ENCODE measurements around the gene MAPK8IP1.
A peak's percentile ranks its signal among the peaks of the same experiment; 100 is the strongest.

MAPK8IP1 gene

DNA sequence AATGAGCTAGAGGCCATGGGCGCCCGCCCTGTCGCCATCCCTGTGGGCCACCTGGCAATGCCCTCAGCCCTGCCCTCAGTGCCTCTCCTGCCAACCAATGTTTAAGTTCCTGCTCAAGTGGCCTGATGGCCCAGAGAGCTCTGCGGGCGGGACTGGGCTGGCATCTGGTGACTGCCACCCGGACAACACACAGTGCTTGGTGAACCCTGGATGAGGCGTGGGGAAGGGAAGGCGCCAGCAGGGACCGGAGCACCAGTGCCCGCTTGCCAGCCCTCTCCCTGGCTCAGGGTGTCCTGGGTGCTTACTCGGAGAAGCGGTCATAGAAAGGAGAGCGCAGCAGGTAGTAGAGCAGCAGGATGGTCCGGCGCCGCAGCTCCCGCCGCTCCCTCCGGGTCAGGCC is 28.1 kb downstream of the MAPK8IP1 start:
- no peak for DNase-seq

DNA sequence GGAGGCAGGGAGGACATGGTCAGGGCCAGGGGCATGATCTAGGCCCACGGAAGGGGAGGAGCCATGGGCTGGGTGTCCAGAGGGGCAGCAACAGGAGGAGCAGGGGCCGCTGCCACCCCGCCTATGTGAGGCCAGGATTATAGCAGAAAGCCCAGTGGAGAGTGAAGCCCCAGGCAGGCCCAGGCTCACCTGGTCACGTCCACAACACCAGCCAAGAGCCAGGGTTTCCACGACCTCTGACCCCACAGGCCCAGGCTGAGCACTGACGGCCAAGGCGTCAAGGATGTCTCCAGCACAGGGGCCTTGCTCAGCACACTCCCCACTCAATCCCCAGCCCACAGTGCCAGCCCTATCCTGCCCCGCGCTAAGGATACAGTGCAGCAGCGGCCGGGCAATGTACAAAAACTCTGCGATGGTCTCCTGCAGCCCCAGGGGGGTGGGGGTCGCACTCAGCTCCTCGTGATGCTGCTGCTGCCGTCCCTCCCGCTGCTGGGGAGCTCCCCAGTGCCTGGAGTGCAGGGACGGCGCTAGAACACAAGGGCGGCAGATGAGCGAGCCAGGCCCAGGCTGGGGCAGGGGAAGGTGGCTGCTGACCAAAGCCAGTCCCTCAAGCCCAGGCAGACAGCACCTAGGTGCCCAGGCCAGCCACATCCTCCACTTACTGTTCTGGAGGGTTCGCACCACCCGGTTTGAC is 28.6 kb downstream of the MAPK8IP1 start:
- DNase-seq: no peak

DNA sequence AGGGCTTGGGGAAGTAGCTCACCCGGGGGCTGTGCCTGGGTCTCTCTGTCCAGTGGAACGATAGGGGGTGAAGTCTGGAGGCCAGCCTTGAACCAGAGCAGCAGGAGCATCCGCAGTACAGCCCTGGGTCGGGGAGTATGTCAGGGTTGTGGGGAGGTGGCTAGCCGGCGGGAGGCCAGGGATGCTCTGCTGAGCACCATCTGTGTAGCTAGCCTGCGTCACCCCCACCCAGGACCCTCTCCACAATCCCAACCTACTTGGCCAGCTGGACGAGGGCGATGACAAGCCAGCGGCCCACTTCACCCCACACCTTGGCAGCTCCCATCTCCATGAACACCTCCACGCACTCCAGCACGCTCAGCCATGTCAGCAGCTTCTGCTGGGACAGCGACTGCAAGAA is 30.0 kb downstream of the MAPK8IP1 start:
- no peak for DNase-seq

DNA sequence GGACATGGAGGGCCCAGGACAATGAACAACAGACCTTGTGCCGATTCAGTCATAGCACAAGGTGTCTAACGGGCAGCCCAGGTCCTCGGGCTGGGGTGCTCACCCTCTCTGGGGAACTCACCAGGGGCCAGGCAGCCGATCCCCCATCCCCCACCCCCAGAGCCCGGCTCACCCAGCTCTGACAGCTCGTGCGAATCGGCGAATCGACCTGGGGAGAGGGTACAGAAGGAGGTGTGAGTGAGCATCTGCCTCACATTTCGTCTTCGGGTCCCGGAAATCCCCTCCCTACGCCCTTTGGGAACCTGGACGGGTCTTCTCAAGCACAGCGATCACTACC is 31.8 kb downstream of the MAPK8IP1 start:
- no peak for DNase-seq

DNA sequence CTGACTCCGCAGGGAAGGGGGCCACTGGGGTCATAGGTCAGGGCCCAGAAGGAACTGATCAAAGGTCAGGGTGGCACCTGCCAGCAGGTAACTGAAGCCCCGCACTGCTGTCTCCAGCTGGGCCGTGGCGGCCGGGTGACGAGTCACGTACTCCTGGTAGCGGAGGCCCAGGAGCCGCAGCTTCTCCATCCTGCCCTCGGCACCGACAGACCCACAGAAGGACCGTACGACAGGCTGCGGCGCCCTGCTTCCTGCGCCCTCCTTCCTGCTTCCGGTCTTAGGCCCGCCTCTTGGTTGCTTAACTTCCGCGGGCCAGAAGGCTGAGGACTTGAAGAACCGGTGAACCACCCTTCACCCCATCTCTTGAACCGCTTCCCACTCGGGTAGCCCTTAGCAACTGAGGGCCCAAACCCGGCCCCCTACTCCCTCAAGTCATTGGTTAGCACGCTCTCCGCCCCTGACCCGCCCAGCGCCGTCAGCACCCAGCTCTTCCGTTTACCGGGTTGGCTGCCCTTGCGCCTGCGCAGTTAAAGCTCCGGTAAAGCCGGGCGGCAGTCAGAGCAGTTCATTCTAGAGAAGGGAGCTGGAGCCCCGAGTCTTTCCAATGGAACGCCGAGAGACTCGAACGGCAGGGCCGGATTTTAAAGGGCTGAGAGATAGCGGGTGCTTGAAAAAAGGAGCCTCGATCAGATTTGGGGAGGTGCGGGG is 32.3 kb downstream of the MAPK8IP1 start, which contains the start of gene PEX16:
Gene PEX16, minus strand, starts transcription at position 255 of the 708 bp plus-strand sequence. Its CDS starts 66 bp downstream, at position 189.
- DNase-seq: peak; percentile 93

DNA sequence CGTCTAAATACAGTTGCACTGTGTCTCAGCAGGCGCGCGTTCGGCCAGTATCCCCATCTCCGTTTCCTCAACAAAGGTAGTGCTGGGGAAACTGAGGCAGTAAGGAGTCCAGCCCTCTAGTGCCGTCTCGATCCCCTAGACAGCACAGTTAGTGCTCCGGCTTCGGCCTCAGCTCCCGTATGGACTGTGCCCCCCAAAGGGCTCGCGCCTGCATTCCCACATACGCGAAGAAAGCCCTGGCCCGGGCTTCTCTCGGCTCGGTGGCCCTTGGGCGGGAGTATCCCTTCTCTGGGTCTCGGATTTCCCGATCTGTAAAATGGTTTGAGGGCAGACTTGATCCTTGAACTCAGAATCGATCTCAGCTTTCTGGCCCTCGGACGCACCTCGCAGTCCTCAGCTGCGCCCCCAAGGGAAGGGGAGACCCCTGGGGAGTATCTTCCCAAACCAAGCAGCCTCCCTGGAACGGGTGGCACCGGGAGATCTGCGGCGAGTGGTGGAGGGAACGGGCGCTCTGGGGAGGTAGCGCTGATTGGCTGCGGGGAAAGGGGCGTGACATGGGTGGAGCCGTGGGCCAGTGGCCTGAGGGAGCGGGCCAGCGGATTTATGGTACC is 33.0 kb downstream of the MAPK8IP1 start:
- peak; percentile 42 for DNase-seq

DNA sequence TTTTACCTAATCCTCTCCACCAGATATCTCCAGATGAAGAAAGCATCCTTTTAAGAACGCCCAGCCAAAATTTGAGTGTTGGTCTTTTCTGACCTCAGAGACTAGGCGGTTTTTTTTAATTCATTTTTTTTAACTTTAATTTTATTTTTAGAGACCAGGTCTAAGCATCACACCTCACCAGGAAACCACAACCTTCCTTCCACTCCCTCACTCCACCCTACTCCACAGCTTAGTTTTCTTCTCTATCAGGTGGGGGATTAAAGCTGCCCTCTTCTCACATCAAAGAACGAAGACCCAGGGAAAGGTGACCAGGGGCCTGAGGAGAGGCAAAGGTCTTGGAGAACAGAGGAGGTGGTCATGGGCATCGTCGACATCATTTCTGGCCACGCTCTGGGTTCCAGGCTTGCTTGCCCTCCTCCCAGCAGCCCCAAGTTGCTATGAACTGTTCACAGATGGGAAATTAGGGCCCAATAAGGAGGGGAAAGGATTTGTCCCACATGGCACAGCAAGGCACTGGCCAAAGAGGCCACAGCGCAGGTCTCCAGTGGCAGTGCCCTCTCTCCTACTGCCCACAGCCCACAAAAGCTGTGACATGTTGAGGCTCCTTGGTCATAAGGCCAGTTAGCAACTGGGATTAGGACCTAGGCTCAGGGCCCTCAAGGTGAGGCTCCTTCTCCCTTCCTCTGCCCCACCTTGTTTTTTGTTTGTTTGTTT is 33.7 kb downstream of the MAPK8IP1 start:
- DNase-seq: no peak

DNA sequence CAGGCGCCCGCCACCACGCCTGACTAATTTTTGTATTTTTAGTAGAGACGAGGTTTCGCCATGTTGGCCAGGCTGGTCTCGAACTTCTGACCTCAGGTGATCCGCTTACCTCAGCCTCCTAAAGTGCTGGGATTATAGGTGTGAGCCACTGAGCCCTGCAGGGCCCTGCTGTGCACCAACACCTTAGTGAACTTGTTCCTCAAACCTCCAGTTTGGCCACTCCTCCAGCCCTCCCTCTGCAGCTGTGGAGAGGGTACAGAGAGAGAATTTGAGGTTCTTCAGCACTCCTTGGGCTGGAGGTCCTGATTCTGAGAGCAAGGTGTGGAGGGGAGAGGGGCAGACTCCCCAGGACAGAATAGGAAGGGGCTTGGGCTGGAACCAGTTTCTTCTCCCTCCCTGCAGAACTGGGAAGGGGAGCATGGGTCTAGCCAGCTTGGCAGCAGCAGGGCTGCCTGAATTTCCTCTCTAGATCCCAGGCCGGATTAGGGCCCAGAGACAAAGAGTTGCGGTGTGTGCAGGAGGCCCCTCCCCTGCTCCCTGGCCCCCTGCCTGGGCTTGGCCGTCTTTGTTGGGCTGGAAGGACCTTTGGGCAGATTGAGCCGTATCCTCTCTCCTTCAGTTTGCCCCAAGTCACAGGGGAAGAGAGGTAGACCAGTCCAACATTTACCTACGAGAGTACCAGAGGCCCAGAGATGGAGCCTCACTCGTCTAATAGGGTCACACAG is 34.5 kb downstream of the MAPK8IP1 start:
- no peak for DNase-seq

DNA sequence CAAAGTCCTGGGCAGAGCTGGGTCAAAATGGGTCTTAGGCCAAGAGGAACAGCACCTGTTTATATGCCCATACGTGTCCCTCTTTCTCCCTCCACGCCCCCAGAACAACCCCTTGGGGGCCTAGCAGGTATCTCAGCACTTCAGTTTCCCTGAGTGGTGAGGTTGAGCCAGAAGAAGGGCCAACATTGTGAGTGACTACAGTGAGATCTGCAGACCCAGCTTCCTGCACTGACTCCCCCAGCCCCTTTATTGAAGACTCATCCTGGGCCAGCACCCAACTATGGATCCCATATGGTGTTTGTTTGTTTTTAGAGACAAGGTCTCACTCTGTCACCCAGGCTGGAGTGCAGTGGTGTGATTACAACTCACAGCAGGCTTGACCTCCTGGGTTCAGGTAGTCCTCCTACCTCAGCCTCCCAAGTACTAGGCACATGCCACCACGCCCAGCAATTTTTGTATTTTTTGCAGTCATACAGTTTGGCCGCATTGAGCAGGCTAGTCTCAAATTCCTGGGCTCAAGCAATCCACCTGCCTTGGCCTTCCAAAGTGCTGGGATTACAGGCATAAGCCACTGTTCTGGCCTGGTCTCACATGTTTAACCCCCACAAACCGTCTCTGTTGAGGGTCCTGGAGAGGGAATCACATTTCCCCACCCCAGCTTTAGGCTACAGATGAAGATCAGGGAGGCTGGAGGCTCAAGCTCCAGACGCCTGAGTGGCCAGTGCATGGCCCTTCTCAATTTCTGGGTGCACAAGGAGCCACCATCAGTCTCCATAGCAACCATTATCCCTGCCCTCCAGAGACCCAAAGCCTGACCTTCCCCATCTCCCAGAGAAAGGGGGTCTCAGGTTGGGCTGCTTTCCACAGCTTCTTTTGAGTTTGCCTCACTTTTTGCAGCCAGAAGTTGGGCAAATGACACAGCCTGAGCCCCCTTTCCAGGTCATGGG is 35.4 kb downstream of the MAPK8IP1 start:
- no peak for DNase-seq

DNA sequence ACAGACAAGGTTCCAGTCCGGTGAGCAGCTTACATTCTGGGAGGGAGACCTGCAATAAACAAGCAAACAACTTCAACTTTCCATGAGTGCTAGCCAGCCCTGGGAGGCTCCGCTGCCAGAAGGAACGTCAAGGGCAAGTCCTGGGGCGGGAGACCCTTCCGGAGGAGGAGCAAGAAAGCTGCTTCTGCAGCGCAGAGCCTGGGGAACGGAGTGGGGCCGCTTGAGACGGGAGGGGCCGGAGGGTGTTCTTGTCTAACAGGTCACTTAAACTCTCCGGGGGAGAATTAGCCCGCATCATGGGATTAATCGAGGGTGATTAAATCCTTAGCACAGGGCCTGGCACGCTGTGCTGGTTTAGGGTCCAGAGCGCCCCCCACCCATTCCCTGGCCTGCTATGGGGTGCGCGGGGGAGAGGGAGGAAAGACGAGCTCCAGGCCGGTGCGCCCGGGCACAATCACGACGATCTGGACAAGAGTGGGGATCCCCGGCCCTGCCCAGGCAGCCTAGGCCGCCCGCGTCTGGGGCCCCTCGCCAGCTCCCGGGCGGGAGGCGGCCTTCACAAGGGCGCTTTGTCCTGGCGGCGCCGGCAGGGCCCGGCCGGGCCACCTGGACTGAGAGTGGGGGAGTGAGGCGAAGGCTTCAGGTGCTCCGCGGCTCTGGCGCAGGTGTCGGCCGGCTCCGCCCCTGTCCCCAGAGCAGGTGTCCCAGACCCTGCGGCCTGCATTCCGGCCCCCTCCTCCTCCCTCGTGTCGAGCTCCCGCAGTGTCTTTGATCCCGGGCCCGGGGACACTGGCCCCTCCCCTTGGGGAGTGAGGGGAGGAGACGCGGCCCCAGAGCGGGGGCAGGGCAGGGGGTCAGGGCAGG is 36.3 kb downstream of the MAPK8IP1 start:
- DNase-seq: peak; percentile 81

DNA sequence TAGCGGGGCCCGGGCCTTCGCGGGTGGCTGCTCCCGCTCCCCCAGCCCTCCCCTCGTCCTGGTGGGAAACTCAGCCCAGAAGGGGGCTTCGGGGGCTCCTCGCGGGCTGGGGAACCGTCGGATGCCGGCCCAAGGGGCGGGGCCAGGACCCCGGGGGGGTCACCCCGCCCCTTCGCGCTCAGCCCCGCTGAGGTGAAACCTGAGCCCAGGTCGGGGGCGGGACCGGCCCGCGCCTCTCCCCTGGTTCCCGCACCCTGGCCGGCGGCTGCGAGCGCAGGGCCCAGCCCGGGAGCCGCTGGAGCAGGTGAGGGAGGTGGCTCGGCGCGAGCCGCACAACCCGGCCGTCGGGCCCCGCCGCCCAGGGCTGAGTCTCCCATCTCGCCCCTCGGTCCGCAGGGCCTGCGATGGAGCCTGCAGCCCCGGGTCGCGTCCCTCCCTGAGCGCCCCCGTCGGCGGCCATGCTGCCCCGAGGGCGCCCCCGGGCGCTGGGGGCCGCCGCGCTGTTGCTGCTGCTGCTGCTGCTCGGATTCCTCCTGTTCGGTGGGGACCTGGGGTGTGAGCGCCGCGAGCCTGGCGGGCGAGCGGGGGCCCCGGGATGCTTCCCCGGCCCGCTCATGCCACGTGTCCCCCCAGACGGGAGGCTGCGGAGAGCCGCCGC is 37.1 kb downstream of the MAPK8IP1 start, which contains the start of gene LARGE2:
Gene LARGE2, plus strand, starts transcription at position 232 of the 658 bp plus-strand sequence. Its CDS starts 227 bp downstream, at position 459.
- peak; percentile 55 for DNase-seq

DNA sequence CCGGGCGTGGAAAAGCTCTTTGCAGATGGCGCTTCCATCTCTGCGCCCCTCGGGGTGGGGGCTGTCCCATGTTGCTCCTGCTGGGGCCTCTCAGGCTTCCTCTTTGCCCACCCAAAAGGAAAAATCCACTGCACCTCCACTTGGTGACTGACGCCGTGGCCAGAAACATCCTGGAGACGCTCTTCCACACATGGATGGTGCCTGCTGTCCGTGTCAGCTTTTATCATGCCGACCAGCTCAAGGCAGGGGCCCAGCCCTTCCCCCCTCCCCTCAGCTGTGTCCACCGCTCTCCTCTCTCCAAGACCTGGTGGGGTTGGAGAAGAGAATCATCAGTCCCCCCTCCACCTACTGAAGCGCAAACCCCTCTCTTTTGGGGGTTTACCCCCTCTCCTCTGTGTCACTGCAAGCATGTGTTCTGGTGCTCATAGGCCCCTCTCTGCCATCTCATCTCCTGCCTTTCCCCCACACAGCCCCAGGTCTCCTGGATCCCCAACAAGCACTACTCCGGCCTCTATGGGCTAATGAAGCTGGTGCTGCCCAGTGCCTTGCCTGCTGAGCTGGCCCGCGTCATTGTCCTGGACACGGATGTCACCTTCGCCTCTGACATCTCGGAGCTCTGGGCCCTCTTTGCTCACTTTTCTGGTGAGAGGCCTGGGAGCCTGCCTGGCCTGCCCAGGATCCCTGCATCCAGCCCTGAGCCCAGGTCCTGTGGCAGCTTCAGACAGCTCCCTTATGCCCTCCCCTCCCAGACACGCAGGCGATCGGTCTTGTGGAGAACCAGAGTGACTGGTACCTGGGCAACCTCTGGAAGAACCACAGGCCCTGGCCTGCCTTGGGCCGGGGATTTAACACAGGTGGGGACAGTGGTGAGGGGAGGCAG is 38.8 kb downstream of the MAPK8IP1 start:
- DNase-seq: no peak

DNA sequence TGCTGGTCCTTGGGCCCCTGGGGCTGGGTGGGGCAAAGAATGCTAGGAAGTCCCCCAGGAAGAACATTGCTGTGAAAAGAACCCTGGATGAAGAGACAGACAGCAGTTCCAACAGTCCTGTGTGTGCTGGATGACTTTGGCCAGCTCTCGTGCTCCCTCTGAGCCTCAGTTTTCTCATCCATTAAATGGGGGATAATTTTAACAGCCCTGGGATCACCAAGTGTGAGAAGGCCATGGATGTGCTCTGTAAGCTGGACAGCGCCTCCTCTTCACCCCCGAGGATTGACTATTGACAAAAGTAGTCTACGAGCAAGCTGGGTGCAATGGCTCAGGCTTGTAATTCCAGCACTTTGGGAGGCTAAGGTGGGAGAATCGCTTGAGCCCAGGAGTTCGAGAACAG is 39.5 kb downstream of the MAPK8IP1 start:
- no peak for DNase-seq

DNA sequence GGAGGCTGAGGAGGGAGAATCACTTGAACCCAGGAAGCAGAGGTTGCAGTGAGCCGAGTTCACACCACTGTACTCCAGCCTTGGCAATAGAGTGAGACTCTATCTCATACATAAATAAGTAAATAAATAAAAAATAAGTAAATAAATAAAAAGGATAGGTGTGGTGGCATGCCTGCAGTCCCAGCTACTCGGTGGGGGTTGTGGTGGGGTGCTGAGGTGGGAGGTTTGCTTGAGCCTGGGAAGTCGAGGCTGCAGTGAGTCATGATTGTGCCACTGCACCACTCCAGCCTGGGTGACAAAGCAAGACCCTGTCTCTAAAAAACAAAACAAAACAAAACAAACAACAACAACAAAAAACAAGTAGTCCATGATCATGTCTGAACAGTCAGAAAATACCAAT is 40.1 kb downstream of the MAPK8IP1 start:
- DNase-seq: no peak

DNA sequence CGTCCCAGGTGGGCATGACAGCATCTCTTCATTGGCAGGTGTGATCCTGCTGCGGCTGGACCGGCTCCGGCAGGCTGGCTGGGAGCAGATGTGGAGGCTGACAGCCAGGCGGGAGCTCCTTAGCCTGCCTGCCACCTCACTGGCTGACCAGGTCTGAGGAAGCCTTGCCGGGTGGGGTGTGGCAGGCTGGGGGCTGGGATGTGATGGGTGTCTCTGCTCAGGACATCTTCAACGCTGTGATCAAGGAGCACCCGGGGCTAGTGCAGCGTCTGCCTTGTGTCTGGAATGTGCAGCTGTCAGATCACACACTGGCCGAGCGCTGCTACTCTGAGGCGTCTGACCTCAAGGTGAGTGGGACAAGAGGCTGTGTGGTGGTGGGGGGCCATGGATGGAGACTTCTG is 40.5 kb downstream of the MAPK8IP1 start:
- no peak for DNase-seq

DNA sequence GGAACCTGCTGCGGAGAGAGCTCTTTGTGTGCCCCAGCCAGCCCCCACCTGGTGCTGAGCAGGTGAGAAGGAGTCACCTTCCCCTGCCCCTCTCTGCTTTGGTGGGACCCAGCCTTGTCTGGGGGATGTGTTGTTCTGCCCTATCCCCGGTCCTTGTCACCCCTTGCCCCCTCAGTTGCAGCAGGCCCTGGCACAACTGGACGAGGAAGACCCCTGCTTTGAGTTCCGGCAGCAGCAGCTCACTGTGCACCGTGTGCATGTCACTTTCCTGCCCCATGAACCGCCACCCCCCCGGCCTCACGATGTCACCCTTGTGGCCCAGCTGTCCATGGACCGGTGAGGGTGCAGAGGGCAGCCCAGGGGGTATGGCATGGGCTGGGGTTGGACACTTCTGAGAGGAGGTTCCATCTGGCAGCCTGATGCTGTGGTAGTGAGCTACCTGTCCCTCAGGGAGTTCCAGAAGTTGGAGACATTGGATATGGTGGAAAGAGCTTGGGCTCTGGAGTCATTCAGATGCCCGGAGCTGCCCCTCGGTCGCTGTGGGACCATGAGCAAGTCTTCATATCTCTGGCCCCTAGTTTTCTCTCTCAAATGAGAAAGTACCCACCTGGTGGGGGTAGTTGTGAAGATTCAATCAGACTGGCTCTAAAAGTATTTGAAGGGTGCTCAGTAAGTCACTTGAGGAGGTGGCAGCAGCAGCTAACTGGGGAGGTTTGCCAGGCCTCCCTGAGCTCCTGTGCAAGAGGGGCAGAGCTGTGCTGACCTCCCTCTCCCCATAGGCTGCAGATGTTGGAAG is 41.3 kb downstream of the MAPK8IP1 start:
- no peak for DNase-seq

DNA sequence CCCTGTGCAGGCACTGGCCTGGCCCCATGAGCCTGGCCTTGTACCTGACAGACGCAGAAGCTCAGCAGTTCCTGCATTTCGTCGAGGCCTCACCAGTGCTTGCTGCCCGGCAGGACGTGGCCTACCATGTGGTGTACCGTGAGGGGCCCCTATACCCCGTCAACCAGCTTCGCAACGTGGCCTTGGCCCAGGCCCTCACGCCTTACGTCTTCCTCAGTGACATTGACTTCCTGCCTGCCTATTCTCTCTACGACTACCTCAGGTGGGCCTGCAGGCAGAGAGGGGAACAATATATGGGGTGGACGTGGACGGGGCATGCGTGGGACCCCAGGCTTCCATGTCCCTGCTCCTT is 41.9 kb downstream of the MAPK8IP1 start:
- DNase-seq: no peak

Measured in DMS153 (cell line).